Measurements from ENCODE around the gene TCF7L2.

Gene TCF7L2

GRCh38 chr10:112963835-112964234 is 13.8 kb downstream of the TCF7L2 start:
- peaks cover 2% of the 10 kb centered on the region for H3K9me3 Mint-ChIP-seq
- peaks cover 2% of the 10 kb centered on the region for H3K36me3 Mint-ChIP-seq
- peaks cover 24% of the 10 kb centered on the region for H3K27me3 Mint-ChIP-seq
- H3K4me3 Mint-ChIP-seq = no peak overlapping the region
- ATAC-seq (ENCODE audit: low read depth) (no peak), DNase-seq (ENCODE audit: low spot score in 2 of 2) (no peak)
- H3K4me1 Mint-ChIP-seq = peaks cover 4% of the 10 kb centered on the region
- H3K27ac Mint-ChIP-seq = no peak overlapping the region

- ATAC-seq (ENCODE audit: low read depth) (no peak), DNase-seq (ENCODE audit: low spot score in 2 of 2) (no peak)
- peaks cover 22% of the 10 kb centered on the region for H3K27me3 Mint-ChIP-seq
- H3K9me3 Mint-ChIP-seq = peaks cover 5% of the 10 kb centered on the region
- no peak overlapping the region for H3K27ac Mint-ChIP-seq
- no peak overlapping the region for H3K4me3 Mint-ChIP-seq
- peaks cover 4% of the 10 kb centered on the region for H3K4me1 Mint-ChIP-seq
- peaks cover 2% of the 10 kb centered on the region for H3K36me3 Mint-ChIP-seq
Observed at GRCh38 chr10:112964482-112964881, 14.4 kb downstream of the TCF7L2 start.

- no peak for ATAC-seq (ENCODE audit: low read depth)
- peaks cover 3% of the 10 kb centered on the region for H3K9me3 Mint-ChIP-seq
- H3K4me1 Mint-ChIP-seq = peaks cover 4% of the 10 kb centered on the region
- H3K27ac Mint-ChIP-seq = no peak overlapping the region
- no peak overlapping the region for H3K4me3 Mint-ChIP-seq
- H3K27me3 Mint-ChIP-seq = peaks cover 19% of the 10 kb centered on the region
- DNase-seq (ENCODE audit: low spot score in 2 of 2) = no peak
- H3K36me3 Mint-ChIP-seq = no peaks in the 10 kb centered on the region
Observed at GRCh38 chr10:112966194-112966855, 16.3 kb downstream of the TCF7L2 start.

- no peak for ATAC-seq (ENCODE audit: low read depth)
- no peak overlapping the region for H3K27ac Mint-ChIP-seq
Observed at GRCh38 chr10:112967200-112967599, 17.2 kb downstream of the TCF7L2 start.

GRCh38 chr10:112969131-112969530 is 19.1 kb downstream of the TCF7L2 start:
- Mint-ChIP-seq H3K27ac (no peak overlapping the region), H3K27me3 (peaks cover 15% of the 10 kb centered on the region), H3K4me1 (no peaks in the 10 kb centered on the region), H3K9me3 (peaks cover 3% of the 10 kb centered on the region), H3K4me3 (no peak overlapping the region), H3K36me3 (no peaks in the 10 kb centered on the region)
- DNase-seq (ENCODE audit: low spot score in 2 of 2) (no peak), ATAC-seq (ENCODE audit: low read depth) (no peak)

More at GRCh38 chr10:112967200-112967599, 17.2 kb downstream of the TCF7L2 start:
- Mint-ChIP-seq H3K4me1 (no peaks in the 10 kb centered on the region), H3K9me3 (peaks cover 3% of the 10 kb centered on the region), H3K4me3 (no peak overlapping the region), H3K27me3 (peaks cover 15% of the 10 kb centered on the region), H3K36me3 (no peaks in the 10 kb centered on the region)
- no peak for DNase-seq (ENCODE audit: low spot score in 2 of 2)

GRCh38 chr10:112969542-112969941 is 19.5 kb downstream of the TCF7L2 start:
- DNase-seq (ENCODE audit: low spot score in 2 of 2) (no peak), ATAC-seq (ENCODE audit: low read depth) (no peak)
- no peak overlapping the region for H3K27ac Mint-ChIP-seq
- peaks cover 15% of the 10 kb centered on the region for H3K27me3 Mint-ChIP-seq
- peaks cover 3% of the 10 kb centered on the region for H3K9me3 Mint-ChIP-seq
- no peaks in the 10 kb centered on the region for H3K36me3 Mint-ChIP-seq
- H3K4me1 Mint-ChIP-seq = no peaks in the 10 kb centered on the region
- H3K4me3 Mint-ChIP-seq = no peak overlapping the region

- peaks cover 3% of the 10 kb centered on the region for H3K9me3 Mint-ChIP-seq
- DNase-seq (ENCODE audit: low spot score in 2 of 2) = no peak
- H3K4me3 Mint-ChIP-seq = no peak overlapping the region
- ATAC-seq (ENCODE audit: low read depth) = no peak
- no peak overlapping the region for H3K27ac Mint-ChIP-seq
- H3K4me1 Mint-ChIP-seq = no peaks in the 10 kb centered on the region
- peaks cover 13% of the 10 kb centered on the region for H3K27me3 Mint-ChIP-seq
- no peaks in the 10 kb centered on the region for H3K36me3 Mint-ChIP-seq
Observed at GRCh38 chr10:112970021-112970420, 20.0 kb downstream of the TCF7L2 start.

GRCh38 chr10:112972606-112973005 is 22.6 kb downstream of the TCF7L2 start:
- Mint-ChIP-seq H3K27ac (no peak overlapping the region), H3K4me3 (no peak overlapping the region), H3K4me1 (no peaks in the 10 kb centered on the region), H3K36me3 (no peaks in the 10 kb centered on the region), H3K9me3 (peaks cover 5% of the 10 kb centered on the region), H3K27me3 (peaks cover 20% of the 10 kb centered on the region)
- ATAC-seq (ENCODE audit: low read depth) (no peak), DNase-seq (ENCODE audit: low spot score in 2 of 2) (no peak)

GRCh38 chr10:112973046-112973445 is 23.0 kb downstream of the TCF7L2 start:
- no peak overlapping the region for H3K27ac Mint-ChIP-seq
- H3K4me1 Mint-ChIP-seq = no peaks in the 10 kb centered on the region
- DNase-seq (ENCODE audit: low spot score in 2 of 2) (no peak), ATAC-seq (ENCODE audit: low read depth) (no peak)
- no peak overlapping the region for H3K4me3 Mint-ChIP-seq
- H3K36me3 Mint-ChIP-seq = no peaks in the 10 kb centered on the region
- H3K9me3 Mint-ChIP-seq = peaks cover 5% of the 10 kb centered on the region
- H3K27me3 Mint-ChIP-seq = peaks cover 21% of the 10 kb centered on the region

- ATAC-seq (ENCODE audit: low read depth) = no peak
- Mint-ChIP-seq H3K4me3 (no peak overlapping the region), H3K36me3 (no peaks in the 10 kb centered on the region), H3K4me1 (no peaks in the 10 kb centered on the region), H3K9me3 (peaks cover 5% of the 10 kb centered on the region), H3K27me3 (peaks cover 21% of the 10 kb centered on the region), H3K27ac (no peak overlapping the region)
- no peak for DNase-seq (ENCODE audit: low spot score in 2 of 2)
Observed at GRCh38 chr10:112973805-112974204, 23.8 kb downstream of the TCF7L2 start.

- Mint-ChIP-seq H3K27me3 (peaks cover 17% of the 10 kb centered on the region), H3K27ac (no peak overlapping the region), H3K36me3 (no peaks in the 10 kb centered on the region), H3K4me1 (peaks cover 7% of the 10 kb centered on the region), H3K4me3 (no peak overlapping the region), H3K9me3 (peaks cover 2% of the 10 kb centered on the region)
- no peak for DNase-seq (ENCODE audit: low spot score in 2 of 2)
- no peak for ATAC-seq (ENCODE audit: low read depth)
Observed at GRCh38 chr10:112977426-112977898, 27.4 kb downstream of the TCF7L2 start.

GRCh38 chr10:112979927-112980326 is 29.9 kb downstream of the TCF7L2 start:
- DNase-seq (ENCODE audit: low spot score in 2 of 2) = no peak
- H3K9me3 Mint-ChIP-seq = peaks cover 2% of the 10 kb centered on the region
- no peaks in the 10 kb centered on the region for H3K36me3 Mint-ChIP-seq
- no peak overlapping the region for H3K4me3 Mint-ChIP-seq
- no peak for ATAC-seq (ENCODE audit: low read depth)
- H3K27me3 Mint-ChIP-seq = peaks cover 21% of the 10 kb centered on the region
- peaks cover 7% of the 10 kb centered on the region for H3K4me1 Mint-ChIP-seq
- no peak overlapping the region for H3K27ac Mint-ChIP-seq

GRCh38 chr10:112980937-112981336 is 30.9 kb downstream of the TCF7L2 start:
- H3K27ac Mint-ChIP-seq = no peak overlapping the region
- no peaks in the 10 kb centered on the region for H3K36me3 Mint-ChIP-seq
- ATAC-seq (ENCODE audit: low read depth) (no peak), DNase-seq (ENCODE audit: low spot score in 2 of 2) (no peak)
- H3K4me3 Mint-ChIP-seq = no peak overlapping the region
- peaks cover 2% of the 10 kb centered on the region for H3K9me3 Mint-ChIP-seq
- peaks cover 18% of the 10 kb centered on the region for H3K27me3 Mint-ChIP-seq
- H3K4me1 Mint-ChIP-seq = peaks cover 7% of the 10 kb centered on the region

GRCh38 chr10:112981553-112981952 is 31.5 kb downstream of the TCF7L2 start:
- peaks cover 19% of the 10 kb centered on the region for H3K27me3 Mint-ChIP-seq
- peaks cover 12% of the 10 kb centered on the region for H3K4me1 Mint-ChIP-seq
- no peaks in the 10 kb centered on the region for H3K9me3 Mint-ChIP-seq
- H3K4me3 Mint-ChIP-seq = no peak overlapping the region
- ATAC-seq (ENCODE audit: low read depth) (peak; percentile 87), DNase-seq (ENCODE audit: low spot score in 2 of 2) (no peak)
- H3K27ac Mint-ChIP-seq = no peak overlapping the region
- no peaks in the 10 kb centered on the region for H3K36me3 Mint-ChIP-seq

- no peaks in the 10 kb centered on the region for H3K36me3 Mint-ChIP-seq
- ATAC-seq (ENCODE audit: low read depth) (no peak), DNase-seq (ENCODE audit: low spot score in 2 of 2) (no peak)
- H3K9me3 Mint-ChIP-seq = no peaks in the 10 kb centered on the region
- H3K27me3 Mint-ChIP-seq = peaks cover 24% of the 10 kb centered on the region
- H3K4me3 Mint-ChIP-seq = no peak overlapping the region
- H3K27ac Mint-ChIP-seq = no peak overlapping the region
- H3K4me1 Mint-ChIP-seq = peaks cover 14% of the 10 kb centered on the region
Observed at GRCh38 chr10:112983444-112984056, 33.5 kb downstream of the TCF7L2 start.
